HepG2 (cell line): ENCODE measurements around the gene SUOX. TPM values are rescaled to one million over a fixed set of nuclear protein-coding genes. Genes with fewer than 3 reads are reported as not detected.

Experiments
- ATAC-seq: fragments of 200-7000 bp; cut with Tn5 transposase; 3 replicates; pipeline ENCODE4 v1.9.1; 2020; ENCODE audit warnings: mild to moderate bottlenecking, moderate library complexity
- BruUV-seq: library from RNA; stranded (reverse); fragments of 400-500 nt; replicated peaks from 2 replicates; lab custom pipeline; 2021; lab: Mats Ljungman, UMichigan
- CTCF ChIA-PET: fragments of 300-600 bp; formaldehyde crosslinking; extraction: SDS; loops from one replicate; lab custom pipeline; 2021; ENCODE audit warnings: low total read pairs, inconsistent platforms, low intra/inter-chr PET ratio; lab: Yijun Ruan, JAX
- POLR2A ChIA-PET: fragments of 350-600 bp; sonication (Branson Sonifier 250); formaldehyde crosslinking; loops from one replicate; lab custom pipeline; 2020; ENCODE audit warnings: antibody characterized with exemption, inconsistent platforms; lab: Yijun Ruan, JAX
- DNase-seq: peaks from one replicate; pipeline ENCODE4 v3.0.0-alpha.2; 2015; ENCODE audit warnings: low spot score
- FAIRE-seq: peaks from 3 replicates; lab custom pipeline; 2011; peaks lifted over from hg19 to GRCh38; lab: Jason Lieb, UNC
- H2AFZ ChIP-seq: one replicate; pipeline ENCODE4 v1.6.1; 2011; ENCODE audit warnings: low read length, inconsistent platforms
- H3K27ac ChIP-seq: fragments of 300-600 bp; 3 replicates; pipeline ENCODE4 v1.8.0; 2011; ENCODE audit warnings: mixed run types, mild to moderate bottlenecking, mixed read lengths, low read length, inconsistent platforms; ENCODE audit not compliant: insufficient read depth; ENCODE audit errors: extremely low read length
- H3K27me3 ChIP-seq, 2 experiments: fragments of 200-600 bp in 1 of 2; 2 replicates in 1 of 2; 3 replicates in 1 of 2; pipeline versions ENCODE4 v1.6.0 to v1.8.0; 2011; ENCODE audit warnings: low read length in 2 of 2, mild to moderate bottlenecking in 2 of 2, moderate library complexity in 2 of 2, inconsistent platforms in 1 of 2; ENCODE audit not compliant: insufficient read depth in 2 of 2, control insufficient read depth in 1 of 2
- H3K36me3 ChIP-seq, 2 experiments: fragments of 200-600 bp in 1 of 2; replicated peaks in 1 of 2; 2 replicates in 1 of 2; 3 replicates in 1 of 2; pipeline versions ENCODE4 v1.5.1 to v1.8.0; 2011; ENCODE audit warnings: low read length in 2 of 2, inconsistent platforms in 1 of 2; ENCODE audit not compliant: insufficient read depth in 2 of 2, control insufficient read depth in 1 of 2
- H3K4me1 ChIP-seq: 2 replicates; pipeline ENCODE4 v1.5.1; 2012; ENCODE audit warnings: low read length, inconsistent platforms; ENCODE audit not compliant: insufficient read depth
- H3K4me2 ChIP-seq: 2 replicates; pipeline ENCODE4 v1.6.0; 2011; ENCODE audit warnings: low read depth, low read length, inconsistent platforms
- H3K4me3 ChIP-seq, 3 experiments: fragments of 200-600 bp in 1 of 3; sonication (generic), shearing (Covaris generic) in 1 of 3; replicated peaks in 1 of 3; 2 replicates each; pipeline ENCODE4 v1.5.1; 2011 to 2016; ENCODE audit warnings: low read length in 3 of 3, inconsistent platforms in 2 of 3, low read depth in 2 of 3, mild to moderate bottlenecking in 2 of 3, control low read depth in 1 of 3, mixed read lengths in 1 of 3; ENCODE audit not compliant: insufficient read depth in 1 of 3
- H3K79me2 ChIP-seq: one replicate; pipeline ENCODE4 v1.6.1; 2011; ENCODE audit warnings: low read length, inconsistent platforms; ENCODE audit not compliant: insufficient read depth
- H3K9ac ChIP-seq: 2 replicates; pipeline ENCODE4 v1.6.0; 2011; ENCODE audit warnings: mild to moderate bottlenecking, low read depth, low read length, inconsistent platforms; ENCODE audit not compliant: insufficient read depth
- H3K9me3 ChIP-seq: 2 replicates; pipeline ENCODE4 v1.5.1; 2012; ENCODE audit warnings: mild to moderate bottlenecking, low read length
- H4K20me1 ChIP-seq: 2 replicates; pipeline ENCODE4 v1.6.0; 2011; ENCODE audit warnings: inconsistent platforms, mild to moderate bottlenecking, low read length, moderate library complexity; ENCODE audit not compliant: insufficient read depth
- AGO2 ChIP-seq: fragments of 200-400 bp; formaldehyde crosslinking; optimal IDR thresholded peaks from 2 replicates; pipeline ENCODE3; 2017; ENCODE audit warnings: mild to moderate bottlenecking, low read depth, low read length, moderate library complexity
- CCAR2 ChIP-seq: fragments of 200-400 bp; formaldehyde crosslinking; optimal IDR thresholded peaks from 2 replicates; pipeline ENCODE3; 2018; ENCODE audit warnings: low read depth, mild to moderate bottlenecking, low read length, moderate library complexity
- CREM ChIP-seq, 2 experiments: sonication (generic) in 1 of 2; formaldehyde crosslinking in 1 of 2; IDR thresholded peaks; 2 replicates each; pipeline versions ENCODE4 v1.4.0 to v1.6.1; 2016 to 2020; ENCODE audit warnings: antibody characterized with exemption in 1 of 2, mild to moderate bottlenecking in 1 of 2, missing genetic modification reagents in 1 of 2
- ETV6 ChIP-seq: sonication (generic); formaldehyde crosslinking; conservative IDR thresholded peaks from 2 replicates; pipeline ENCODE4 v1.4.0; 2020; ENCODE audit warnings: missing genetic modification reagents
- EZH2 ChIP-seq: conservative IDR thresholded peaks from 2 replicates; pipeline ENCODE4 v1.6.1; 2012; ENCODE audit warnings: mild to moderate bottlenecking, low read depth, low read length, moderate library complexity
- HNRNPL ChIP-seq: fragments of 200-400 bp; formaldehyde crosslinking; IDR thresholded peaks from 2 replicates; pipeline ENCODE4 v1.6.1; 2017; ENCODE audit warnings: mild to moderate bottlenecking, low read depth, low read length
- KMT2B ChIP-seq: IDR thresholded peaks from 2 replicates; pipeline ENCODE4 v1.6.1; 2016; ENCODE audit warnings: missing genetic modification reagents, missing compliant biosample characterization
- MED8 ChIP-seq: sonication (generic); formaldehyde crosslinking; IDR thresholded peaks from 2 replicates; pipeline ENCODE4 v1.8.1; 2023; ENCODE audit warnings: mild to moderate bottlenecking, missing genetic modification reagents; ENCODE audit not compliant: insufficient replicate concordance
- NFIC ChIP-seq: IDR thresholded peaks from 2 replicates; pipeline ENCODE4 v1.6.1; 2012; ENCODE audit warnings: mild to moderate bottlenecking, low read length, inconsistent platforms
- RAD21 ChIP-seq: fragments of 450-650 bp; formaldehyde crosslinking; IDR thresholded peaks from 2 replicates; pipeline ENCODE4 v1.5.0; 2020; ENCODE audit warnings: mild to moderate bottlenecking
- ZNF101 ChIP-seq: sonication (generic); formaldehyde crosslinking; IDR thresholded peaks from 2 replicates; pipeline ENCODE4 v1.4.0; 2020; ENCODE audit warnings: mild to moderate bottlenecking, low read depth, missing genetic modification reagents, borderline replicate concordance
- ZNF234 ChIP-seq: sonication (generic); formaldehyde crosslinking; conservative IDR thresholded peaks from 2 replicates; pipeline ENCODE4 v1.5.1; 2020; ENCODE audit warnings: mild to moderate bottlenecking, missing genetic modification reagents
- ZNF557 ChIP-seq: sonication (generic); formaldehyde crosslinking; IDR thresholded peaks from 2 replicates; pipeline ENCODE4 v1.4.0; 2020; ENCODE audit warnings: missing genetic modification reagents
- ZNF615 ChIP-seq: sonication (generic); formaldehyde crosslinking; IDR thresholded peaks from 2 replicates; pipeline ENCODE4 v1.5.0; 2020; ENCODE audit warnings: mild to moderate bottlenecking, missing genetic modification reagents, borderline replicate concordance
- ZNF703 ChIP-seq: sonication (generic); formaldehyde crosslinking; IDR thresholded peaks from 2 replicates; pipeline ENCODE4 v1.5.1; 2020; ENCODE audit warnings: missing genetic modification reagents, mild to moderate bottlenecking, moderate library complexity, borderline replicate concordance
- ZNF720 ChIP-seq: sonication (generic); formaldehyde crosslinking; IDR thresholded peaks from 2 replicates; pipeline ENCODE4 v1.4.0; 2020; ENCODE audit warnings: missing genetic modification reagents
- WGBS: methylation state at CpG from one replicate; pipeline ENCODE4 v1.1.6; 2017; ENCODE audit warnings: low lambda C conversion rate; 5-methylcytosine and 5-hydroxymethylcytosine counted together
- in situ Hi-C: cut with HindIII; loops from 2 replicates; pipeline ENCODE4 v1.10.0; 2017; ENCODE audit warnings: low pct_unique_long_range_greater_than_20kb; ENCODE audit not compliant: extremely low pct_ligation_motif_present
- intact Hi-C: fragments of 100-400 bp; cut with micrococcal nuclease; formaldehyde crosslinking; loops from one replicate; pipeline ENCODE4 v1.10.0; 2022; ENCODE audit not compliant: unreplicated experiment
- polyA plus RNA-seq, 8 experiments: library from polyadenylated mRNA; depleted of rRNA in 3 of 8; stranded (reverse) in 7 of 8; unstranded in 1 of 8; fragments of >200 nt; fragmentation: Illumina TruSeq in 4 of 8; extraction: Trizol in 4 of 8; gene quantifications; 2 replicates each; pipeline versions ENCODE4 v1.2.1 to v1.2.3, GENCODE V29; 2011 to 2016; ENCODE audit warnings: low read depth in 4 of 8, missing spikeins in 1 of 8, mixed read lengths in 1 of 8; ENCODE audit not compliant: insufficient read depth in 1 of 8
- total RNA-seq, 5 experiments: library from RNA; depleted of rRNA; stranded (reverse); fragments of >200 nt; fragmentation: Illumina TruSeq; extraction: Trizol; gene quantifications; 2 replicates each; pipeline ENCODE4 v1.2.3, GENCODE V29; 2016; ENCODE audit warnings: low read depth in 1 of 5
- TF ChIP-seq, protein P1 (sequence below): sonication (generic); formaldehyde crosslinking; IDR thresholded peaks from 2 replicates; pipeline ENCODE4 v1.5.0; 2020; ENCODE audit warnings: mild to moderate bottlenecking, missing genetic modification reagents
- TF ChIP-seq, protein P2 (sequence below): sonication (generic); formaldehyde crosslinking; IDR thresholded peaks from 2 replicates; pipeline ENCODE4 v1.4.0; 2020; ENCODE audit warnings: mild to moderate bottlenecking, low read depth, missing genetic modification reagents
- TF ChIP-seq, protein P3 (sequence below): sonication (generic); formaldehyde crosslinking; IDR thresholded peaks from 2 replicates; pipeline ENCODE4 v1.8.1; 2023; ENCODE audit warnings: mild to moderate bottlenecking, moderate library complexity, missing genetic modification reagents
- TF ChIP-seq, protein P4 (sequence below): IDR thresholded peaks from 2 replicates; pipeline ENCODE4 v1.6.1; 2016; ENCODE audit warnings: missing genetic modification reagents, missing compliant biosample characterization

The SUOX gene
- total and polyA plus RNA-seq, 2 of the 13 experiments (the other 11 are each of a cell fraction or from before 2014, with no cell fraction given): 23.9 to 25.9 TPM

DNA sequence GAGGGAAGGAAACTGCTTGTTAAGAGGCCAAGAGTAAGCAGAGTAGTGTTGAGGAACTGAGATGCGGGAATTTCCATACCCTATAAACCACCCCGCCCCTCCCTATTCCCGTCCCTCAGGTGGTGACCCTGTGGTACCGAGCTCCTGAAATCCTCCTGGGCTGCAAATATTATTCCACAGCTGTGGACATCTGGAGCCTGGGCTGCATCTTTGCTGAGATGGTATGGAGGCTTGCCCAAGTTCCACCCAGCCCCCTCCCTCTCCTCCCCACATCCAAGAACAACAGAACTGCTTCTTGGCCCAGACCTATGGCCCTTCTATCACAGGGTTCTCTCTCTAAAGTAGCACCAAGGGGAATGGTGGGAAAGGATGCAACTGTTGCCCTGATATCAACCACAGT, 27.7 kb upstream of the SUOX start (continued):
- no peak for TF ChIP-seq ZNF557 (CRISPR knock-in tag)
- no peak for TF ChIP-seq ZNF720 (CRISPR knock-in tag)
- TF ChIP-seq KMT2B (CRISPR knock-in tag): no peak
- no peak for TF ChIP-seq AGO2
- TF ChIP-seq ZNF615 (CRISPR knock-in tag): no peak
- no peak for TF ChIP-seq CREM (IDR thresholded peaks at IDR 0.05)
- TF ChIP-seq CREM (CRISPR knock-in tag; IDR thresholded peaks at IDR 0.05): no peak

DNA sequence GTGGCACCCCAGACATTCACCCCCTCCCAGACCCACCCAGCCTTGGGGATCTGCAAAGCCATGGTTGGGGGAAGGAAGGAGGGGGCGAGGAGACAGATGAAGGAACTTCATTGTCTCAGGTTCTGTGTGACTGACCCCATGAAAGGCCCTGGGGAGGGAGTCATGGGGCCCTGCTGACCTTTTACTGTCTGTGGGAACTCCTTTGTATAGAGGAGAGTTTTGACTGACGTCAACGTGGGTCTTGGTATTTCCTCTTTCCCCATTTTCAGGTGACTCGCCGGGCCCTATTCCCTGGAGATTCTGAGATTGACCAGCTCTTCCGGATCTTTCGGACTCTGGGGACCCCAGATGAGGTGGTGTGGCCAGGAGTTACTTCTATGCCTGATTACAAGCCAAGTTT, 26.3 kb upstream of the SUOX start:
- in situ Hi-C loops: loop anchor here (10.0 kb wide), 1 partner anchor 64 kb away; no protein-coding TSS in a partner anchor
- no peak for ATAC-seq
- BruUV-seq: no TSS peak

More for the DNA sequence above, 26.3 kb upstream of the SUOX start:
- peaks cover 28% of the 10 kb centered on the region for H3K79me2 ChIP-seq
- no peaks in the 10 kb centered on the region for H3K27me3 ChIP-seq
- no peak for DNase-seq
- POLR2A ChIA-PET: no interaction called here
- CTCF ChIA-PET: no interaction called here
- no peak overlapping the region for H3K27ac ChIP-seq
- no peak for FAIRE-seq
- WGBS: 95% methylated on average over 7 of the region's 7 CpGs
- no peaks in the 10 kb centered on the region for H3K9me3 ChIP-seq
- H2AFZ ChIP-seq: no peak overlapping the region
- peaks cover 49% of the 10 kb centered on the region for H3K4me1 ChIP-seq
- intact Hi-C loops: no loop called here
- no peak overlapping the region for H3K4me3 ChIP-seq
- H3K36me3 ChIP-seq: peaks cover 2 to 20% of the 10 kb centered on the region in 2 experiments
- TF ChIP-seq, protein P1, sequence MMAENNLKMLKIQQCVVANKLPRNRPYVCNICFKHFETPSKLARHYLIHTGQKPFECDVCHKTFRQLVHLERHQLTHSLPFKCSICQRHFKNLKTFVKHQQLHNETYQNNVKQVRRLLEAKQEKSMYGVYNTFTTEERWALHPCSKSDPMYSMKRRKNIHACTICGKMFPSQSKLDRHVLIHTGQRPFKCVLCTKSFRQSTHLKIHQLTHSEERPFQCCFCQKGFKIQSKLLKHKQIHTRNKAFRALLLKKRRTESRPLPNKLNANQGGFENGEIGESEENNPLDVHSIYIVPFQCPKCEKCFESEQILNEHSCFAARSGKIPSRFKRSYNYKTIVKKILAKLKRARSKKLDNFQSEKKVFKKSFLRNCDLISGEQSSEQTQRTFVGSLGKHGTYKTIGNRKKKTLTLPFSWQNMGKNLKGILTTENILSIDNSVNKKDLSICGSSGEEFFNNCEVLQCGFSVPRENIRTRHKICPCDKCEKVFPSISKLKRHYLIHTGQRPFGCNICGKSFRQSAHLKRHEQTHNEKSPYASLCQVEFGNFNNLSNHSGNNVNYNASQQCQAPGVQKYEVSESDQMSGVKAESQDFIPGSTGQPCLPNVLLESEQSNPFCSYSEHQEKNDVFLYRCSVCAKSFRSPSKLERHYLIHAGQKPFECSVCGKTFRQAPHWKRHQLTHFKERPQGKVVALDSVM (CRISPR knock-in tag): no peak
- TF ChIP-seq, protein P2, sequence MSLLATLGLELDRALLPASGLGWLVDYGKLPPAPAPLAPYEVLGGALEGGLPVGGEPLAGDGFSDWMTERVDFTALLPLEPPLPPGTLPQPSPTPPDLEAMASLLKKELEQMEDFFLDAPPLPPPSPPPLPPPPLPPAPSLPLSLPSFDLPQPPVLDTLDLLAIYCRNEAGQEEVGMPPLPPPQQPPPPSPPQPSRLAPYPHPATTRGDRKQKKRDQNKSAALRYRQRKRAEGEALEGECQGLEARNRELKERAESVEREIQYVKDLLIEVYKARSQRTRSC (CRISPR knock-in tag): no peak
- no peak for TF ChIP-seq EZH2
- TF ChIP-seq RAD21 (CRISPR knock-in tag): no peak
- TF ChIP-seq ZNF703: no peak
- TF ChIP-seq, protein P3, sequence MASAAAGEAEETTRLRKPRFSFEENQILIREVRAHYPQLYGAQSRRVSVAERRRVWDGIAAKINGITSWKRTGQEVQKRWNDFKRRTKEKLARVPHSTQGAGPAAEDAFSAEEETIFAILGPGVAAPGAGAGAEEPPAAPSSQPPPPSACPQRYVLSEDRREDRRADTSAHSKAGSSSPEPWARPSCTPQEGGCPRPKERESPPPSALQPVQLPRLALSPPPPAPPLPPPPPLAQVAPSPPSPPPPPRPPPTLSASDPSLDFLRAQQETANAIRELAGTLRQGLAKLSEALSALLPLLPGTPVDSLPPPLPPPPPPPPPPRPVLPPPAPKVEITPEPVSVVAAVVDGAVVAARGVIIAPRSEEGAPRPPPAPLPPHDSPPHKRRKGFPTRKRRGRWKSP: no peak
- TF ChIP-seq ETV6 (CRISPR knock-in tag): no peak
- TF ChIP-seq CCAR2: no peak
- TF ChIP-seq NFIC: no peak
- no peak for TF ChIP-seq HNRNPL
- TF ChIP-seq MED8 (CRISPR knock-in tag): no peak
- TF ChIP-seq, protein P4, sequence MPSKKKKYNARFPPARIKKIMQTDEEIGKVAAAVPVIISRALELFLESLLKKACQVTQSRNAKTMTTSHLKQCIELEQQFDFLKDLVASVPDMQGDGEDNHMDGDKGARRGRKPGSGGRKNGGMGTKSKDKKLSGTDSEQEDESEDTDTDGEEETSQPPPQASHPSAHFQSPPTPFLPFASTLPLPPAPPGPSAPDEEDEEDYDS (CRISPR knock-in tag): no peak
- no peak for TF ChIP-seq ZNF234 (CRISPR knock-in tag)
- no peak for TF ChIP-seq ZNF101 (CRISPR knock-in tag)
- H3K9ac ChIP-seq: no peak overlapping the region
- no peaks in the 10 kb centered on the region for H4K20me1 ChIP-seq
- no peak overlapping the region for H3K4me2 ChIP-seq
